BJ (cell line): ENCODE data around the gene HUNK. TPM values are rescaled to one million over a fixed set of nuclear protein-coding genes. Genes with fewer than 3 reads are reported as not detected.

Experiments used
- CTCF ChIA-PET: fragments of 350-600 bp; formaldehyde crosslinking; extraction: SDS; loops from one replicate; lab custom pipeline; 2021; ENCODE audit warnings: antibody characterized with exemption, inconsistent platforms; lab: Yijun Ruan, JAX
- POLR2A ChIA-PET: fragments of 300-600 bp; sonication (Branson Sonifier 250); formaldehyde crosslinking; extraction: SDS; loops from one replicate; lab custom pipeline; 2021; ENCODE audit warnings: antibody characterized with exemption; lab: Charles Lee
- DNase-seq: peaks from one replicate; pipeline ENCODE4 v3.0.0-alpha.2; 2011; ENCODE audit warnings: low read depth
- H3K27me3 ChIP-seq: 2 replicates; pipeline ENCODE4 v1.6.0; 2011; ENCODE audit warnings: low read length; ENCODE audit not compliant: control insufficient read depth, insufficient read depth
- H3K36me3 ChIP-seq: 2 replicates; pipeline ENCODE4 v1.5.1; 2011; ENCODE audit warnings: low read length; ENCODE audit not compliant: control insufficient read depth, insufficient read depth
- H3K4me3 ChIP-seq: 2 replicates; pipeline ENCODE4 v1.5.1; 2011; ENCODE audit warnings: low read depth, mild to moderate bottlenecking, control low read depth, low read length
- polyA plus RNA-seq: library from polyadenylated mRNA; depleted of rRNA; stranded (reverse); fragments of >200 nt; gene quantifications from 2 replicates; pipeline ENCODE4 v1.2.3, GENCODE V29; 2011; rRNA removed
- TF ChIP-seq, protein P1 (sequence below): IDR thresholded peaks from 2 replicates; pipeline ENCODE4 v1.5.1; 2011; ENCODE audit warnings: low read depth, mild to moderate bottlenecking, control low read depth, inconsistent platforms, low read length, moderate library complexity; ENCODE audit not compliant: insufficient read depth

HUNK gene
- polyA plus RNA-seq, 1 experiment, result 0.70 TPM

DNA sequence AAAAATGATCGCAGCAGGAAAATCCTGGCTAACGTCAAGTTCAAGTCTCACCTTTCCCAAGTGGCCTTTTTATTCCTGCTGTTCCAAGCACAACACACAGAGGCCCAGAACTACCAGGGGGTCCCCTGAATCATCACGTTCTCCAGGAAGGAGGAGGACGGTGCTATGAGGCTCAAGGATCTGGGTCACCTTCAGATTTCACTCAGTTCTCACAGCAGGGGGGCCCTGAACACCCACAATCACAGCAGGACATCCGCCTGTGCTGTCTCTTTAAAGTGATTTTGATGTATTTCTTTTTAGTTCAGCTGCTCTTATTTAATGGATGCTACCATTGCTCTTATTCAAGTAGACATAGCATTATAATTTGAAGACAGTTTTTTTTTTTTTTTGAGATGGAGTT is 173.4 kb downstream of the HUNK start:
- ChIA-PET POLR2A (no interaction called here), CTCF (interaction anchor here (0.9 kb wide), 1 partner anchor 212 kb away, joined by 3 read pairs; no protein-coding TSS in a partner anchor)
- no peaks in the 10 kb centered on the region for H3K36me3 ChIP-seq
- TF ChIP-seq, protein P1, sequence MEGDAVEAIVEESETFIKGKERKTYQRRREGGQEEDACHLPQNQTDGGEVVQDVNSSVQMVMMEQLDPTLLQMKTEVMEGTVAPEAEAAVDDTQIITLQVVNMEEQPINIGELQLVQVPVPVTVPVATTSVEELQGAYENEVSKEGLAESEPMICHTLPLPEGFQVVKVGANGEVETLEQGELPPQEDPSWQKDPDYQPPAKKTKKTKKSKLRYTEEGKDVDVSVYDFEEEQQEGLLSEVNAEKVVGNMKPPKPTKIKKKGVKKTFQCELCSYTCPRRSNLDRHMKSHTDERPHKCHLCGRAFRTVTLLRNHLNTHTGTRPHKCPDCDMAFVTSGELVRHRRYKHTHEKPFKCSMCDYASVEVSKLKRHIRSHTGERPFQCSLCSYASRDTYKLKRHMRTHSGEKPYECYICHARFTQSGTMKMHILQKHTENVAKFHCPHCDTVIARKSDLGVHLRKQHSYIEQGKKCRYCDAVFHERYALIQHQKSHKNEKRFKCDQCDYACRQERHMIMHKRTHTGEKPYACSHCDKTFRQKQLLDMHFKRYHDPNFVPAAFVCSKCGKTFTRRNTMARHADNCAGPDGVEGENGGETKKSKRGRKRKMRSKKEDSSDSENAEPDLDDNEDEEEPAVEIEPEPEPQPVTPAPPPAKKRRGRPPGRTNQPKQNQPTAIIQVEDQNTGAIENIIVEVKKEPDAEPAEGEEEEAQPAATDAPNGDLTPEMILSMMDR, result no peak
- H3K4me3 ChIP-seq, result no peak overlapping the region
- H3K27me3 ChIP-seq, result no peaks in the 10 kb centered on the region
- no peak for DNase-seq

DNA sequence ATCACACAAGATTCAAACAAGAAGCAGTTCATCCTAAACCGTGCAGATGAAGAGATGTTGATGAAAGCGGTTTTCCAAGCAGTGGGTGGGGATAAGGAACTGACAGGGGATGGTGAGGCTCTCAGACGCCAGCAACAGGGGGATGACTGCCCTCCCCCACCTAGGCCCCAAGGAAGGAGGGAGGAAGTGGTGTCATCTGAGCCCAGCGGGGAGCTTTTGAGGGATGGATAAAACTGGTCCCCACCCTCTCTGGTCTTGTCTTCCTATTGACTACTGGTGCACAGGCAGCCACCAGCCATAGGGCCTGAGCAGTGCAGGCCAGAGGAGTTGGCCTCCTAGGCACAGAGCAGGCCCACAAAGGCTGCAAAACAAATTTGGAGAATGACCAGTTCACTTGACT is 175.5 kb downstream of the HUNK start:
- DNase-seq, result no peak
- no peak overlapping the region for H3K4me3 ChIP-seq
- H3K27me3 ChIP-seq, result no peaks in the 10 kb centered on the region
- H3K36me3 ChIP-seq, result no peaks in the 10 kb centered on the region
- ChIA-PET CTCF (interaction anchor here (1.3 kb wide), 1 partner anchor 18 kb away, joined by 4 read pairs; no protein-coding TSS in a partner anchor), POLR2A (no interaction called here)
- TF ChIP-seq, protein P1, result no peak

Other genes with a start within 250 kb of the HUNK start
- 221 and 335 TPM in 2 replicates for gene SOD1, start 213.3 kb upstream of the HUNK start, polyA plus RNA-seq
- gene SCAF4, start 140.9 kb upstream of the HUNK start, polyA plus RNA-seq, result 4.1 and 4.8 TPM in 2 replicates